PC-3 (cell line): Measurements from ENCODE around the gene CNTN1.

Experiments used
- EZH2 ChIP-seq: fragments of 300-600 bp; sonication (generic); IDR thresholded peaks from one replicate; pipeline ENCODE4 v1.6.1; 2017; ENCODE audit warnings: antibody characterized with exemption, mild to moderate bottlenecking, low read length; ENCODE audit not compliant: unreplicated experiment
- TF ChIP-seq, protein P1 (sequence below): fragments of 300-600 bp; sonication (generic); conservative IDR thresholded peaks from 2 replicates; pipeline ENCODE4 v1.5.1; 2017; ENCODE audit warnings: antibody characterized with exemption, low read depth, mild to moderate bottlenecking, low read length

DNA sequence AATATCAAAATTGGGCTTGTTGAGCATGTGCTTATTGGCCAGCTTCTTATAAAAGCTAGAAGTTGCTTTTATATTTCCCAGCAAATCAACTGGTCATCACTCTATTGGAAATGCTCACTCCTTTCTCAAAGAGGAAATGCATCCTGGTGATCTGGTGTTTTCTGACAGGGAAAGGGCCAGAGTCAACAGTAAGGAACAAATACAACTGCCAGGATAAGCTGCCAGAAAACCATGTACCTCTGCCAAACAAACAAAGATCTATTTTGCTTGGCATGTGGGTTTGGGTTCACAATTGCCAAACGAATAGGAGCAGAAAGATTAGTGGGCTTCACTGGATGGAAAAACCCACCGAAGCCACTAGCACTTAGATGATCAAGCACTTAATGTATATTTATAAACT is 369.0 kb downstream of the CNTN1 start:
- TF ChIP-seq, protein P1, sequence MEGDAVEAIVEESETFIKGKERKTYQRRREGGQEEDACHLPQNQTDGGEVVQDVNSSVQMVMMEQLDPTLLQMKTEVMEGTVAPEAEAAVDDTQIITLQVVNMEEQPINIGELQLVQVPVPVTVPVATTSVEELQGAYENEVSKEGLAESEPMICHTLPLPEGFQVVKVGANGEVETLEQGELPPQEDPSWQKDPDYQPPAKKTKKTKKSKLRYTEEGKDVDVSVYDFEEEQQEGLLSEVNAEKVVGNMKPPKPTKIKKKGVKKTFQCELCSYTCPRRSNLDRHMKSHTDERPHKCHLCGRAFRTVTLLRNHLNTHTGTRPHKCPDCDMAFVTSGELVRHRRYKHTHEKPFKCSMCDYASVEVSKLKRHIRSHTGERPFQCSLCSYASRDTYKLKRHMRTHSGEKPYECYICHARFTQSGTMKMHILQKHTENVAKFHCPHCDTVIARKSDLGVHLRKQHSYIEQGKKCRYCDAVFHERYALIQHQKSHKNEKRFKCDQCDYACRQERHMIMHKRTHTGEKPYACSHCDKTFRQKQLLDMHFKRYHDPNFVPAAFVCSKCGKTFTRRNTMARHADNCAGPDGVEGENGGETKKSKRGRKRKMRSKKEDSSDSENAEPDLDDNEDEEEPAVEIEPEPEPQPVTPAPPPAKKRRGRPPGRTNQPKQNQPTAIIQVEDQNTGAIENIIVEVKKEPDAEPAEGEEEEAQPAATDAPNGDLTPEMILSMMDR, result no peak
- TF ChIP-seq EZH2, result no peak
